K562 (cell line): ENCODE data around the gene NR1H3. TPM values are rescaled to one million over a fixed set of nuclear protein-coding genes. Genes with fewer than 3 reads are reported as not detected.

Experiments used
- ATAC-seq: fragments of 200-7000 bp; cut with Tn5 transposase; 3 replicates; pipeline ENCODE4 v1.9.1; 2020; ENCODE audit warnings: moderate library complexity
- BruUV-seq: library from RNA; stranded (reverse); fragments of 400-500 nt; replicated peaks from 2 replicates; lab custom pipeline; 2021; lab: Mats Ljungman, UMichigan
- CTCF ChIA-PET: fragments of 300-600 bp; formaldehyde crosslinking; extraction: SDS; loops from one replicate; lab custom pipeline; 2021; ENCODE audit warnings: low intra/inter-chr PET ratio; lab: Yijun Ruan, JAX
- POLR2A ChIA-PET: fragments of 300-600, 350-650 bp; sonication (Branson Sonifier 250); formaldehyde crosslinking; extraction: SDS; loops from one replicate; lab custom pipeline; 2021; ENCODE audit warnings: antibody characterized with exemption, inconsistent platforms; lab: Yijun Ruan, JAX
- DNase-seq, 4 experiments: peaks; one replicate each; pipeline versions ENCODE4 v3.0.0 to v3.0.0-alpha.2; 2011 to 2018; ENCODE audit warnings: low spot score in 3 of 4, mixed read lengths in 3 of 4; ENCODE audit errors: extremely low read depth in 1 of 4
- FAIRE-seq: peaks from 2 replicates; lab custom pipeline; 2011; peaks lifted over from hg19 to GRCh38; lab: Jason Lieb, UNC
- H2AFZ ChIP-seq: 2 replicates; pipeline ENCODE4 v1.6.0; 2011; ENCODE audit warnings: low read depth, low read length, control low read depth, inconsistent platforms
- H3K27ac ChIP-seq: fragments of 200-600 bp; 3 replicates; pipeline ENCODE4 v1.8.0; 2011; ENCODE audit warnings: low read depth, mild to moderate bottlenecking, control low read depth, inconsistent platforms, low read length, moderate library complexity, mixed read lengths; ENCODE audit errors: extremely low read depth
- H3K27me3 ChIP-seq, 2 experiments: fragments of 300-600 bp in 1 of 2; 2 replicates in 1 of 2; 3 replicates in 1 of 2; pipeline versions ENCODE4 v1.6.0 to v1.8.0; 2011; ENCODE audit warnings: inconsistent platforms in 2 of 2, low read length in 2 of 2, mild to moderate bottlenecking in 1 of 2, mixed read lengths in 1 of 2, moderate library complexity in 1 of 2; ENCODE audit not compliant: control insufficient read depth in 2 of 2, insufficient read depth in 2 of 2
- H3K36me3 ChIP-seq: fragments of 300-600 bp; 3 replicates; pipeline ENCODE4 v1.8.0; 2011; ENCODE audit warnings: mild to moderate bottlenecking, low read length, inconsistent platforms; ENCODE audit not compliant: control insufficient read depth, insufficient read depth
- H3K4me1 ChIP-seq, 2 experiments: fragments of 200-600 bp in 1 of 2; replicated peaks in 1 of 2; 2 replicates in 1 of 2; 3 replicates in 1 of 2; pipeline versions ENCODE4 v1.5.1 to v1.8.0; 2011; ENCODE audit warnings: inconsistent platforms in 2 of 2, low read length in 2 of 2, mild to moderate bottlenecking in 1 of 2, mixed read lengths in 1 of 2, moderate library complexity in 1 of 2; ENCODE audit not compliant: control insufficient read depth in 2 of 2, insufficient read depth in 2 of 2
- H3K4me2 ChIP-seq: 2 replicates; pipeline ENCODE4 v1.6.1; 2011; ENCODE audit warnings: low read length, control low read depth, inconsistent platforms, mixed read lengths; ENCODE audit not compliant: insufficient read depth
- H3K4me3 ChIP-seq: fragments of 200-600 bp; sonication (generic), shearing (Covaris generic); 2 replicates; pipeline ENCODE4 v1.5.1; 2016; ENCODE audit warnings: control low read depth, inconsistent platforms
- H3K79me2 ChIP-seq: fragments of 200-600 bp; 3 replicates; pipeline ENCODE4 v1.8.0; 2011; ENCODE audit warnings: low read length, inconsistent platforms; ENCODE audit not compliant: control insufficient read depth, insufficient read depth
- H3K9ac ChIP-seq, 2 experiments: 2 replicates each; pipeline versions ENCODE4 v1.6.0 to v1.6.1; 2011; ENCODE audit warnings: low read depth in 2 of 2, low read length in 2 of 2, control low read depth in 1 of 2, inconsistent platforms in 1 of 2, mild to moderate bottlenecking in 1 of 2, mixed read lengths in 1 of 2; ENCODE audit not compliant: insufficient read depth in 1 of 2
- H3K9me1 ChIP-seq: one replicate; pipeline ENCODE4 v1.6.0; 2011; ENCODE audit warnings: inconsistent platforms, mild to moderate bottlenecking, low read length, moderate library complexity; ENCODE audit not compliant: control insufficient read depth, insufficient read depth
- H3K9me3 ChIP-seq: replicated peaks from 2 replicates; pipeline ENCODE4 v1.5.1; 2011; ENCODE audit warnings: low read depth, low read length, inconsistent platforms; ENCODE audit not compliant: control insufficient read depth, insufficient read depth
- H4K20me1 ChIP-seq: replicated peaks from 2 replicates; pipeline ENCODE4 v1.6.1; 2011; ENCODE audit warnings: low read length, inconsistent platforms, mixed read lengths; ENCODE audit not compliant: control insufficient read depth, insufficient read depth
- NFRKB ChIP-seq: fragments of 450-650 bp; IDR thresholded peaks from 2 replicates; pipeline ENCODE4 v1.6.1; 2016; ENCODE audit warnings: low read depth
- NRF1 ChIP-seq, 2 experiments: fragments of 450-650 bp; IDR thresholded peaks in 1 of 2; conservative IDR thresholded peaks in 1 of 2; 2 replicates each; pipeline ENCODE4 v1.6.1; 2014; ENCODE audit warnings: mild to moderate bottlenecking in 2 of 2
- POLR2A ChIP-seq: fragments of 450-650 bp; conservative IDR thresholded peaks from 2 replicates; pipeline ENCODE4 v1.6.1; 2016
- POU5F1 ChIP-seq: fragments of 150-350 bp; IDR thresholded peaks from 2 replicates; pipeline ENCODE4 v1.6.1; 2014; ENCODE audit warnings: borderline replicate concordance, low read length, low read depth, mild to moderate bottlenecking; ENCODE audit not compliant: partially characterized antibody
- SMAD3 ChIP-seq: fragments of 450-650 bp; formaldehyde crosslinking; conservative IDR thresholded peaks from 2 replicates; pipeline ENCODE4 v1.4.0; 2020; ENCODE audit warnings: mild to moderate bottlenecking
- ZBTB26 ChIP-seq: fragments of 450-650 bp; formaldehyde crosslinking; IDR thresholded peaks from 2 replicates; pipeline ENCODE4 v1.4.0; 2022; ENCODE audit warnings: missing genetic modification characterization
- ZNF445 ChIP-seq: fragments of 250-450 bp; sonication (Bioruptor Pico); IDR thresholded peaks from 2 replicates; pipeline ENCODE4 v1.4.0; 2020; ENCODE audit warnings: low read depth, mild to moderate bottlenecking, moderate library complexity
- WGBS: fragments of 100-300 bp; shearing (Covaris generic); methylation state at CpG from one replicate; pipeline ENCODE4 v1.1.6; 2016; ENCODE audit warnings: low coverage, mixed read lengths; ENCODE audit not compliant: insufficient coverage; ENCODE audit errors: missing lambda C conversion rate; 5-methylcytosine and 5-hydroxymethylcytosine counted together
- in situ Hi-C: fragments of 300-500 bp; cut with MboI; formaldehyde crosslinking; loops from 4 replicates; pipeline ENCODE4 v1.15.0; 2018; ENCODE audit warnings: inconsistent platforms, mixed read lengths
- intact Hi-C: fragments of 100-400 bp; cut with micrococcal nuclease; formaldehyde crosslinking; loops from 2 replicates; pipeline ENCODE4 v1.14.2; 2022
- polyA plus RNA-seq, 8 experiments: library from polyadenylated mRNA; depleted of rRNA in 4 of 8; stranded (reverse) in 5 of 8; unstranded in 3 of 8; fragments of >200 nt; fragmentation: Nextera tagmentation in 2 of 8; fragmentation: Illumina TruSeq in 1 of 8; extraction: Ambion mirVana in 2 of 8; extraction: Trizol in 1 of 8; gene quantifications; 2 replicates each; pipeline versions ENCODE4 v1.2.1 to v1.2.3, GENCODE V29; 2011 to 2014; ENCODE audit warnings: inconsistent platforms in 1 of 8, missing spikeins in 1 of 8
- total RNA-seq, 7 experiments: library from RNA; depleted of rRNA in 6 of 7; stranded (reverse); fragments of >200 nt in 6 of 7; fragmentation: Illumina TruSeq in 2 of 7; extraction: Trizol in 2 of 7; gene quantifications; 2 replicates each; pipeline versions ENCODE4 v1.2.1 to v1.2.3, GENCODE V29; 2011 to 2021; ENCODE audit warnings: low replicate concordance in 1 of 7

Gene NR1H3
- total and polyA plus RNA-seq, 9 of the 15 experiments (the other 6 are each of a cell fraction or from before 2014, with no cell fraction given): 8.2 to 26.0 (median 11.9) TPM

GRCh38 chr11:47267876-47268275 lies 10.1 kb downstream of the NR1H3 start:
- DNase-seq (peak in 1 of 4 experiments; percentile 24), ATAC-seq (no peak), FAIRE-seq (no peak)
- WGBS: 52% methylated on average over 6 of the region's 6 CpGs
- peaks cover 23% of the 10 kb centered on the region for H4K20me1 ChIP-seq
- peaks cover 11% of the 10 kb centered on the region for H3K9me1 ChIP-seq
- in situ Hi-C loops: no loop called here
- H3K4me1 ChIP-seq: peaks cover 61 to 63% of the 10 kb centered on the region in 2 experiments
- H3K36me3 ChIP-seq: peaks cover 6% of the 10 kb centered on the region; the same call in 2 of the 3 replicates
- CTCF ChIA-PET: no interaction called here
- H3K27ac ChIP-seq: peak overlapping the region; percentile 91
- H3K79me2 ChIP-seq: peaks cover 28% of the 10 kb centered on the region
- peak overlapping the region; percentile 96; the same call in 1 of the 2 replicates for H3K4me2 ChIP-seq
- H3K4me3 ChIP-seq: no peak overlapping the region
- H3K9me3 ChIP-seq: no peaks in the 10 kb centered on the region
- peak overlapping the region; percentile 97 for H2AFZ ChIP-seq
- no peaks in the 10 kb centered on the region for H3K27me3 ChIP-seq
- H3K9ac ChIP-seq: peak overlapping the region; percentile 80 to 98; a peak in 3 of 4 replicates
- no TSS peak for BruUV-seq
- POLR2A ChIA-PET: interaction anchor here (1.0 to 1.1 kb wide), 2 partner anchors 9 to 35 kb away, joined by 5 to 8 read pairs; partner anchors contain the start of gene NR1H3
- TF ChIP-seq POLR2A (no peak), ZBTB26 (CRISPR knock-in tag) (no peak), NFRKB (no peak), ZNF445 (CRISPR knock-in tag) (no peak), POU5F1 (no peak), SMAD3 (CRISPR knock-in tag) (no peak), NRF1 (conservative IDR thresholded peaks at IDR 0.05 in 1 of 2, IDR thresholded peaks at IDR 0.05 in 1 of 2) (no peak)
- TF ChIP-seq, all 486 proteins: peak for 0
- intact Hi-C loops: no loop called here
